UCSD-AML1 (cell line): ENCODE results near the gene PSMD1.

ENCODE experiments used
- DNase-seq: peaks from one replicate; lab custom pipeline; 2025; ENCODE audit not compliant: unreplicated experiment; lab: John Stamatoyannopoulos, UW

PSMD1 gene

GRCh38 chr2:231034291-231034882, 22.3 kb upstream of the PSMD1 start:
- DNase-seq, result no peak

GRCh38 chr2:231036131-231036530, 20.5 kb upstream of the PSMD1 start:
- no peak for DNase-seq

GRCh38 chr2:231036578-231037106, 20.0 kb upstream of the PSMD1 start:
- DNase-seq, result no peak

- DNase-seq, result no peak
Measured at GRCh38 chr2:231037202-231037730, 19.4 kb upstream of the PSMD1 start, which contains the start of gene C2orf72. TSS of gene C2orf72 (plus strand) at chr2:231037523. CDS start at chr2:231037566, 43 bp downstream.

- DNase-seq, result no peak
Measured at GRCh38 chr2:231037731-231038482, 18.8 kb upstream of the PSMD1 start.

GRCh38 chr2:231038483-231039293, 18.0 kb upstream of the PSMD1 start:
- DNase-seq, result no peak

- DNase-seq, result no peak
Measured at GRCh38 chr2:231039294-231039664, 17.4 kb upstream of the PSMD1 start.

- DNase-seq, result no peak
Measured at GRCh38 chr2:231039821-231040364, 16.8 kb upstream of the PSMD1 start.

GRCh38 chr2:231041061-231041689, 15.5 kb upstream of the PSMD1 start:
- no peak for DNase-seq

- DNase-seq, result no peak
Measured at GRCh38 chr2:231043796-231044195, 12.9 kb upstream of the PSMD1 start.

GRCh38 chr2:231046916-231047273, 9.8 kb upstream of the PSMD1 start:
- no peak for DNase-seq

GRCh38 chr2:231047274-231047922, 9.3 kb upstream of the PSMD1 start:
- DNase-seq, result no peak

- DNase-seq, result no peak
Measured at GRCh38 chr2:231047923-231048915, 8.4 kb upstream of the PSMD1 start.

- no peak for DNase-seq
Measured at GRCh38 chr2:231049286-231050017, 7.2 kb upstream of the PSMD1 start.

- DNase-seq, result no peak
Measured at GRCh38 chr2:231050018-231050901, 6.4 kb upstream of the PSMD1 start.

GRCh38 chr2:231051116-231051515, 5.6 kb upstream of the PSMD1 start:
- DNase-seq, result no peak
